Measurements from ENCODE around the gene AQP5. TPM values are rescaled to one million over a fixed set of nuclear protein-coding genes. Genes with fewer than 3 reads are reported as not detected.

Gene AQP5
- total RNA-seq, 2 experiments from 2014 or later, result not detected

DNA sequence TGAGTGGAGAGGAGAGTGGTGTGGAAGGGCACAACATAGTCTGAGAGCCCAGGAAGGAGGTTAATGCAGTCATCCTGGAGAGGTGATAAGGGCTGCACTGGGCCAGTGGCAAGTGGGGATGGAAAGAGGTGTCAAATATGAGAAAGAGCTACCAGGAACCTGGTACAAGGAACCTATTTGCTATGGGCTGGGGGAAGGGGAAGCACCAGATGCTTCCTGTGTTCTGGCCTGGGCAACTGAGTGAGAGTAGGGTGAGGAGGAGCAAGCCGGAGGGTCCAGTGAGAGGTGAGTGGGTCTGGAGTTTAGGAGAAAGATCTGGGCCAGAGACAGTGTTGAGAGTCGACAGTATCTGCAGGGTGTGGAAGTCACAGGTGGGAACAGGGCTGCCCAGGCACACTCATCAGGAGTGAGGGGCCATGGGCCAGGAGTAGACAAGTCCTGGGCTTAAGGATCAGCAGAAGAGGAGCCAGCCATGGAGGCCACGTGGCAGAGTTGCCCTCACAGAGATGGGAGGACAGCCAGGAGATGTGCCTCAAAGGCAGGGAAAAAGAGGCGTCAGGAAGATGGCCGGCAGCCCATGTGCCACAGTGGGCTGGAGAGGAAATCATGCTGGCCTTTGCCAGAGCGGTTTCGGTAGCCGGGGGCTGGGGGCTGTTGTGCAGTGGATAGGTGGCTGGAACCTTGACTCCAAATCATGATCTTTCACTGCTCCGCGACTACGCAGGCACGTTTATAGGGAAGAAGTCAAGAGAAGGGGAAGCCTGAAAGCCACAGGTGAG is 8.2 kb downstream of the AQP5 start:
- POLR2A ChIA-PET, result no interaction called here

DNA sequence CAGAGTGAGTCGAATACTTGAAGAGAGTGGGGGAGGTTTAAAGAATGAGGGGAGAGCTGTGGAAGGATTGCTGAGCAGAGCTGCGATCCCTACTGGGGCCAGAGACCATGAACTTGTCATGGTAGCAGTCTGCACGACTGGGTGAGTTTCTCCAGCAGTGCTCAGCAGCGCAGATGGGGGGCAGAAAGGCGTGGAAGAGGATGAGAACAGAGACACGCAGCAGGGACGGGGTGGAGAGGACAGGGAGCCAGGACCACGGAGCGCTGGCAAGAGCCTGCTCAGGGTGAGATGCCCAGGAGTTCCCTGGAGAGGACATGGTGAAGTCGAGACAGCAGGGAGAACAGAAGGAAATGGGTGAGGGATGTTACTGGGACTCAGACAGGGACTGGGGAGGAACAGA is 9.0 kb downstream of the AQP5 start:
- peaks cover 2% of the 10 kb centered on the region for H3K4me1 Mint-ChIP-seq (ENCODE audit: low read depth)
- peaks cover 5% of the 10 kb centered on the region for H3K27me3 Mint-ChIP-seq
- no peaks in the 10 kb centered on the region for H3K36me3 Mint-ChIP-seq
- no peak overlapping the region for H3K27ac Mint-ChIP-seq
- no peaks in the 10 kb centered on the region for H3K9me3 Mint-ChIP-seq
- POLR2A ChIA-PET, result no interaction called here
- no peak overlapping the region for H3K4me3 Mint-ChIP-seq
- DNase-seq, result no peak
- CTCF ChIA-PET, result interaction anchor here (1.5 to 9.5 kb wide), 3 partner anchors 68 to 97 kb away, joined by 6 to 259 read pairs (median 127); partner anchors contain the start of gene ASIC1
- intact Hi-C loops (cut with micrococcal nuclease), result no loop called here

More for the DNA sequence above, 8.2 kb downstream of the AQP5 start:
- Mint-ChIP-seq H3K27ac (no peak overlapping the region), H3K27me3 (peaks cover 9% of the 10 kb centered on the region), H3K9me3 (no peaks in the 10 kb centered on the region), H3K36me3 (no peaks in the 10 kb centered on the region), H3K4me3 (no peak overlapping the region), H3K4me1 (ENCODE audit: low read depth) (peaks cover 2% of the 10 kb centered on the region)
- no peak for DNase-seq
- CTCF ChIA-PET, result interaction anchor here (4.3 to 9.5 kb wide), 5 partner anchors 12 to 98 kb away, joined by 72 to 259 read pairs (median 107); partner anchors contain the start of genes AQP2 and ASIC1
- intact Hi-C loops (cut with micrococcal nuclease), result no loop called here

DNA sequence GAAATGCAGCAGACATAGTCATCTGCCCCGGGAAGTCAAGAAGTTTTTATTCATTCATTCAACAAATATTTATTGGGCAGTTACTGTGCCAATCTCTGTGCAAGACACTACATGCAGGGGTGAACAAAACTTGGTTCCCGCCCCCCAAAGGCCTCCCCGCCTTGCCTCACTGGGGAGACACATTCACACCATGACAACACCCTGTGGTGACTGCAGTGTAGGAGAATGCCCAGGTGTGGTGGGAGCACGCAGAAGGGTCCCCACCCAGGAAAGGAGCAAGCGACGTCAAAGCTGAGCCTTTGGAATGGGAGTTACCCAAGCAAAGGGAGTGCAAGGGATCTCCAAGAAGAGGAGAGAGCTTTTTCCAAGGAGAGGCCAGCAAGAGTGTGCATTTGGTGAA is 9.5 kb downstream of the AQP5 start:
- Mint-ChIP-seq H3K27ac (no peak overlapping the region), H3K4me3 (no peak overlapping the region)

DNA sequence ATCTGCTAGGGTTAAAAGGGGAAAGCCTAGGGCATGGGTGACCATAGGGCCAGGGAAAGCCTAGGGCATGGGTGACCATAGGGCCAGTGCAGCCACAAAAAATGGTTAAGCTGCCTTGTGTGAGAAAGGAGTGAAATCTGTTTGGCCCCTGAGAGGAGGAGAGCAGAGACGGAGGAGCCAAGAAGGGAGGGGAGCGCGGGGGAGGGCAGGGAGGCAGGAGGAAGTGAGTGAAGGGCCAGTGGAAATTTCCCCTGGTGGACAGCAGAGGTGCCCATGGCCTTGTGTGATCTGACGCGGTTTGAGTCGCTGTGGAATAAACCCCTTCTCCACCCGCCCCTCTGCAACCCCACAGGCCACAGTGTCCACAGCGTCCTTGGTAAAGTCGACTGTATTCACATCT is 10.5 kb downstream of the AQP5 start:
- CTCF ChIA-PET, result no interaction called here
- H3K27ac Mint-ChIP-seq, result no peak overlapping the region
- POLR2A ChIA-PET, result no interaction called here
- no peak overlapping the region for H3K4me3 Mint-ChIP-seq
- no peaks in the 10 kb centered on the region for H3K36me3 Mint-ChIP-seq
- intact Hi-C loops (cut with micrococcal nuclease), result no loop called here
- DNase-seq, result no peak
- peaks cover 4% of the 10 kb centered on the region for H3K27me3 Mint-ChIP-seq
- H3K4me1 Mint-ChIP-seq (ENCODE audit: low read depth), result no peaks in the 10 kb centered on the region
- no peaks in the 10 kb centered on the region for H3K9me3 Mint-ChIP-seq

More for the DNA sequence above, 9.5 kb downstream of the AQP5 start:
- ChIA-PET POLR2A (no interaction called here), CTCF (interaction anchor here (1.5 to 9.5 kb wide), 2 partner anchors 68 to 97 kb away, joined by 6 to 259 read pairs; no protein-coding TSS in a partner anchor)
- H3K4me1 Mint-ChIP-seq (ENCODE audit: low read depth), result peaks cover 2% of the 10 kb centered on the region
- no peaks in the 10 kb centered on the region for H3K9me3 Mint-ChIP-seq
- intact Hi-C loops (cut with micrococcal nuclease), result no loop called here
- peaks cover 5% of the 10 kb centered on the region for H3K27me3 Mint-ChIP-seq
- no peaks in the 10 kb centered on the region for H3K36me3 Mint-ChIP-seq
- no peak for DNase-seq

DNA sequence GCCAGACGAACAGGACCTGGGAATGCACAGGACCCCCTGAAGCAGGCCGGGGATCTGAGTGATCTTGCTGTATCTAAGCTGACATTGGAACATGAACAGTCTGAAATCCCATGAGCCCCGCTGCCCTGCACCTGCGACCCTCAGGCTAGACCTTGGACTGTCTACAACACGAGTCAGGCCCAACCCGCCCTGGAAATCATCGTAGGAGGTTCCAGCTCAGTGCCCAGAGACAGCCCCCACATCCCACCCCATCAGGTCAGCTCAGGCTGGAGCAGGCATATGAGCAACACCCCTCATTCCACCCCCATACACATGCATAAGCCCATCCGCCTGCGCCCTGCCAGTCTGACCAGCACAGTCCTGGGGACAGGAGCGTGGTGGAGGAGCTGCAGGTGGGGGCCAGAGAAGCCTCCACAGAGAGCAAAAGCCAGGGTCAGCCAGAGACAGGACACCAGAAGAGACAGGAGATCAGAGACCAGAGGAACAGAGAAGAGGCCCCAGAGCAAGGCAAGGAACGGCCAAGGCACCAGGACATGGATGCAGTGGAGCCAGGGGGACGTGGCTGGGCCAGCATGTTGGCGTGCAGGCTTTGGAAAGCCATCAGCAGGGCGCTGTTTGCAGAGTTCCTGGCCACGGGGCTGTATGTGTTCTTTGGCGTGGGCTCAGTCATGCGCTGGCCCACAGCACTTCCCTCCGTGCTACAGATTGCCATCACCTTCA is 11.1 kb downstream of the AQP5 start, which contains the start of gene AQP6:
AQP6 (plus strand) TSS at position 307 of the 720 bp plus-strand sequence; CDS start at position 534, 227 bp downstream.
- H3K9me3 Mint-ChIP-seq, result no peaks in the 10 kb centered on the region
- no peaks in the 10 kb centered on the region for H3K4me1 Mint-ChIP-seq (ENCODE audit: low read depth)
- H3K4me3 Mint-ChIP-seq, result no peak within 1 kb of the TSS
- peaks cover 4% of the 10 kb centered on the region for H3K27me3 Mint-ChIP-seq
- POLR2A ChIA-PET, result no interaction called here
- CTCF ChIA-PET, result no interaction called here
- no peak within 1 kb of the TSS for H3K27ac Mint-ChIP-seq
- H3K36me3 Mint-ChIP-seq, result no peaks in the 10 kb centered on the region
- intact Hi-C loops (cut with micrococcal nuclease), result no loop called here
- no peak for DNase-seq

DNA sequence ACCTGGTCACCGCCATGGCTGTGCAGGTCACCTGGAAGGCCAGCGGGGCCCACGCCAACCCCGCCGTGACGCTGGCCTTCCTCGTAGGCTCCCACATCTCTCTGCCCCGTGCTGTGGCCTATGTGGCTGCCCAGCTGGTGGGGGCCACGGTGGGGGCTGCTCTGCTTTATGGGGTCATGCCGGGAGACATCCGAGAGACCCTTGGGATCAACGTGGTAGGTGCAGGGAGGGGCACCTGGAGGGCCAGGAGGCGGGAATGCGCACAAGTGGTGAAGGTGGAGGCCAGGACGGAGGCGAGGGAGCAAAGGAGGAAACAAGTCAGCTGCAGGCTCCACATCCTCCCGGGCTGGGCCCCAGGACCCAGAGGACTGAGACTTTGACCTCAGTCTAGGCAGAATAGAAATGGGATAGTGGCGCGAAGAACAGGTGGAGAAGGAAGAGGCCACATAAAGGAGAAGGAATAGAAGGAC is 11.7 kb downstream of the AQP5 start:
- Mint-ChIP-seq H3K4me3 (no peak overlapping the region), H3K27me3 (no peaks in the 10 kb centered on the region), H3K36me3 (no peaks in the 10 kb centered on the region), H3K4me1 (ENCODE audit: low read depth) (no peaks in the 10 kb centered on the region), H3K27ac (no peak overlapping the region), H3K9me3 (no peaks in the 10 kb centered on the region)
- CTCF ChIA-PET, result interaction anchor here (0.8 kb wide), 1 partner anchor 28 kb away, joined by 4 read pairs; no protein-coding TSS in a partner anchor
- intact Hi-C loops (cut with micrococcal nuclease), result no loop called here
- no peak for DNase-seq
- POLR2A ChIA-PET, result no interaction called here

DNA sequence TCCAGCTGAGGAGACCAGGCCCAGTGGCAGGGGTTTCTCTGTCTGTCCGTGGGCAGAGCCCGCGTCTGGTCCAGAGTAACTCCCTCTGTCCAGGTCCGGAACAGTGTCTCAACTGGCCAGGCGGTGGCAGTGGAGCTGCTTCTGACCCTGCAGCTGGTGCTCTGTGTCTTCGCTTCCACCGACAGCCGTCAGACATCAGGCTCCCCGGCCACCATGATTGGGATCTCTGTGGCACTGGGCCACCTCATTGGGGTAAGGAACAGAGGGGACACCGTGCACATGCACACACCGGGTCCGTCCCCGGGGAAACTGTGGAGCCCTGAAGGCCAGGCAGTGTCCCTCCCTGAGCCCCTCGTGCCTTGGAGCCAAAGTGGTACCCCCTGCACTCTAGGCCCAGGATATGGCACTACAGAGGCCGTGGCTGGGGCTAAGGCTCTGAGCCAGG is 12.6 kb downstream of the AQP5 start:
- H3K9me3 Mint-ChIP-seq, result no peaks in the 10 kb centered on the region
- H3K4me1 Mint-ChIP-seq (ENCODE audit: low read depth), result no peaks in the 10 kb centered on the region
- H3K27ac Mint-ChIP-seq, result no peak overlapping the region
- no peaks in the 10 kb centered on the region for H3K27me3 Mint-ChIP-seq
- POLR2A ChIA-PET, result no interaction called here
- no peak for DNase-seq
- CTCF ChIA-PET, result interaction anchor here (0.8 to 1.2 kb wide), 2 partner anchors 29 to 65 kb away, joined by 3 to 4 read pairs; no protein-coding TSS in a partner anchor
- H3K36me3 Mint-ChIP-seq, result no peaks in the 10 kb centered on the region
- intact Hi-C loops (cut with micrococcal nuclease), result no loop called here
- H3K4me3 Mint-ChIP-seq, result no peak overlapping the region

DNA sequence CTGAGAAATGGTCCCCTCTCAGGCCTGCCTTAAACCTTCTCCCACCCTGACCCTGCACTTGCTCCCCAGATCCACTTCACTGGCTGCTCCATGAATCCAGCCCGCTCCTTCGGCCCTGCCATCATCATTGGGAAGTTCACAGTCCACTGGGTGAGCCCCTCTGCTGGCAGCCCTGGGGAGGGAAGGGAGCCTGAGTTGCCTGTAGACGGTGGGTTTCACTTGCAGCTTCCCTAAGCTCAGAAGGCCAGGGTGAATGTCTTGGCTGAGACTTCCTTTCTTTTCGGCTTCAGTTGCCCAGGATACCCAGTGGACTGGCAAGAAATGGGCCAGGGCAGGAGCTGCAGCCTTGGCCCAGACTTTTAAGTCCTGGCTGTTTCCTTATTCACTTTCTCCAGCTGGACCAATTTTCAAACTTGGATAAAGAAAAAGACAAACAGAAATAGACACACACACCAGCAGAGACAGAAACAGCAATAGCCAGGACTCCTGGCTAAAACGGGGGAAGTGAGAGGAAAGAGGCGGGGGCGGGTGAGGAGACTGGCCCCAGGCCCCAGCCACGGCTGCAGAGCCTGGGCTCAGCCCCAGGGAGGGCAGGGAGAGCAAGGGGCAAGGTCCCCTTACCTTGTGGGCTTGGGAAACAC is 13.1 kb downstream of the AQP5 start:
- no peaks in the 10 kb centered on the region for H3K9me3 Mint-ChIP-seq
- CTCF ChIA-PET, result interaction anchor here (1.2 kb wide), 1 partner anchor 64 kb away, joined by 3 read pairs; no protein-coding TSS in a partner anchor

DNA sequence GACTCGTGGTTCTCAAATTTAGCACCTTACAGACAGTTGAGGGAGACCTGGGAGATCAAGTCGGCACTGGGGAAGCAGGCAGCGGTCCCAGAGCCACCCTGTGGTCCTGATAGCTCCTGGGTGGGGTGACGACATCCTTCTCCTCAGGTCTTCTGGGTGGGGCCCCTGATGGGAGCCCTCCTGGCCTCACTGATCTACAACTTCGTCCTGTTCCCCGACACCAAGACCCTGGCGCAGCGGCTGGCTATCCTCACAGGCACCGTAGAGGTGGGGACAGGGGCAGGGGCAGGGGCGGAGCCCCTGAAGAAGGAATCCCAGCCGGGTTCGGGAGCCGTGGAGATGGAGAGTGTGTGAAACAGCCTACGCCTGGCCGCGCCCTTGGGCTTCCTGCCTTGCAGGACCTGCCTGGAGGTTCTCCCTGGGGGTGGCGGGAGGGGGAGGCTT is 13.7 kb downstream of the AQP5 start:
- Mint-ChIP-seq H3K27ac (no peak overlapping the region), H3K27me3 (no peaks in the 10 kb centered on the region), H3K9me3 (no peaks in the 10 kb centered on the region), H3K4me1 (ENCODE audit: low read depth) (no peaks in the 10 kb centered on the region), H3K4me3 (no peak overlapping the region), H3K36me3 (no peaks in the 10 kb centered on the region)
- DNase-seq, result no peak
- POLR2A ChIA-PET, result no interaction called here
- CTCF ChIA-PET, result interaction anchor here (1.2 to 12.9 kb wide), 2 partner anchors 8 to 64 kb away, joined by 3 to 107 read pairs; no protein-coding TSS in a partner anchor
- intact Hi-C loops (cut with micrococcal nuclease), result no loop called here

More for the DNA sequence above, 13.1 kb downstream of the AQP5 start:
- DNase-seq, result no peak
- intact Hi-C loops (cut with micrococcal nuclease), result no loop called here
- H3K4me1 Mint-ChIP-seq (ENCODE audit: low read depth), result no peaks in the 10 kb centered on the region
- no peak overlapping the region for H3K4me3 Mint-ChIP-seq
- H3K27ac Mint-ChIP-seq, result no peak overlapping the region
- no peaks in the 10 kb centered on the region for H3K27me3 Mint-ChIP-seq
- POLR2A ChIA-PET, result no interaction called here
- H3K36me3 Mint-ChIP-seq, result no peaks in the 10 kb centered on the region

DNA sequence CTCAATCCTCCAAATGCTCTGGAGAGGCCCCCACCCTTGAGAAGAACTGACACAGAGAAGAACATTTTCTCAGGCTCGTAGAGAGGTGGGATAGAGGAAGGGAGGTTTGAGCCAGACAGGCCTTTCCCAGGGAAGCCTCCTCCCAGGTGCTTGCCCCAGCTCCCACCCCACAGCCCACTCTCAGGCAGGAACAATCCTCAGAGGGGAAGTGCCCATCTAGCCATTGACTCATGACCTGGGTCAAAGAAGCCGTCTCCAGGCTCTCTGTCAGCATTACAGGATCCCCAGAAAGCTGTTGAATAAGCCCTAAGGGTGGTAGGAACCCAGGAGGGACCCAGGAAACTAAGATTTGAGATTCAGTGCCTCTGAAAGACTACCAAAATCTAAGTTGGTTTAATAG is 14.9 kb downstream of the AQP5 start:
- H3K36me3 Mint-ChIP-seq, result no peaks in the 10 kb centered on the region
- DNase-seq, result no peak
- CTCF ChIA-PET, result interaction anchor here (0.7 to 12.9 kb wide), 2 partner anchors 9 to 110 kb away, joined by 3 to 107 read pairs; no protein-coding TSS in a partner anchor
- H3K4me3 Mint-ChIP-seq, result no peak overlapping the region
- H3K4me1 Mint-ChIP-seq (ENCODE audit: low read depth), result no peaks in the 10 kb centered on the region
- POLR2A ChIA-PET, result no interaction called here
- no peaks in the 10 kb centered on the region for H3K9me3 Mint-ChIP-seq
- no peaks in the 10 kb centered on the region for H3K27me3 Mint-ChIP-seq
- intact Hi-C loops (cut with micrococcal nuclease), result no loop called here
- H3K27ac Mint-ChIP-seq, result no peak overlapping the region

DNA sequence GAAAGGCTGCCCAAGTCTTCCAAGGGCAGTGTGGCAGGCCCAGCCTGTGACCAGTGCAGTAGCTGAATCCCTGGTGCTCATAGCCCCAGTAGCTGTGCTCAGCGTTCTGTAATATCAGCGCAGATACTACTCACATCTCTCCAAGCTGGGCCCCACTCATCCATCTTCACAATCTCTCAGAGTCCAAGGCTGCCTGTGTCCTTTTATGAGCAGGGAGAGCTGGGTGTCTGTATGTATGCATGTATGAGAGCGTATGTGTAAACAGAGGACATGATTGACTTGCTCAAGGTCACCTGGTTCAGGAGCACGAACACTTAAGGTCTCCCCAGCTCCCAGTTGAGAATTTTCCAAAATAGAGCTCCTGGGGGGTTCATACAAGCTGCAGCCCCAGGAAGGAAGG is 16.5 kb downstream of the AQP5 start:
- no peak for DNase-seq
- Mint-ChIP-seq H3K4me3 (no peak overlapping the region), H3K27me3 (no peaks in the 10 kb centered on the region), H3K4me1 (ENCODE audit: low read depth) (no peaks in the 10 kb centered on the region), H3K9me3 (no peaks in the 10 kb centered on the region), H3K36me3 (no peaks in the 10 kb centered on the region), H3K27ac (no peak overlapping the region)
- POLR2A ChIA-PET, result no interaction called here
- intact Hi-C loops (cut with micrococcal nuclease), result no loop called here
- CTCF ChIA-PET, result interaction anchor here (1.2 to 12.9 kb wide), 2 partner anchors 10 to 92 kb away, joined by 5 to 107 read pairs; no protein-coding TSS in a partner anchor

Measured in activated CD4-positive, alpha-beta memory T cell treated with anti-CD3 and anti-CD28 coated beads for 36 hours (primary cell).